Kidney epithelial cell (primary cell): ENCODE data around the gene FCHSD2. TPM values are rescaled to one million over a fixed set of nuclear protein-coding genes. Genes with fewer than 3 reads are reported as not detected.

Experiments
- DNase-seq: peaks from one replicate; pipeline ENCODE4 v3.0.0-alpha.2; 2010; ENCODE audit warnings: low read depth
- H3K27me3 ChIP-seq: 2 replicates; pipeline ENCODE4 v1.6.0; 2011; ENCODE audit warnings: low read length; ENCODE audit not compliant: control insufficient read depth, insufficient read depth
- H3K36me3 ChIP-seq: 2 replicates; pipeline ENCODE4 v1.5.1; 2011; ENCODE audit warnings: low read length; ENCODE audit not compliant: control insufficient read depth, insufficient read depth
- H3K4me3 ChIP-seq: 2 replicates; pipeline ENCODE4 v1.5.1; 2011; ENCODE audit warnings: low read depth, mild to moderate bottlenecking, control low read depth, low read length
- CTCF ChIP-seq: IDR thresholded peaks from 2 replicates; pipeline ENCODE4 v1.5.1; 2011; ENCODE audit warnings: mild to moderate bottlenecking, moderate library complexity, low read length, control low read depth, inconsistent platforms; ENCODE audit not compliant: insufficient read depth, poor library complexity, severe bottlenecking
- total RNA-seq: library from RNA; depleted of rRNA; stranded (reverse); fragments of >200 nt; gene quantifications from 2 replicates; pipeline ENCODE4 v1.2.3, GENCODE V29; 2015

The FCHSD2 gene
- total RNA-seq, 1 donor from 2014 or later: 13.2 TPM

- Histone ChIP-seq H3K4me3 (no peak overlapping the region), H3K27me3 (no peaks in the 10 kb centered on the region), H3K36me3 (no peaks in the 10 kb centered on the region)
- DNase-seq: no peak
- no peak for TF ChIP-seq CTCF
Measured at GRCh38 chr11:73106347-73106746, 35.8 kb downstream of the FCHSD2 start.

- no peak for TF ChIP-seq CTCF
- Histone ChIP-seq H3K36me3 (no peaks in the 10 kb centered on the region), H3K4me3 (no peak overlapping the region), H3K27me3 (no peaks in the 10 kb centered on the region)
- no peak for DNase-seq
Measured at GRCh38 chr11:73100578-73100977, 41.5 kb downstream of the FCHSD2 start.

DNA sequence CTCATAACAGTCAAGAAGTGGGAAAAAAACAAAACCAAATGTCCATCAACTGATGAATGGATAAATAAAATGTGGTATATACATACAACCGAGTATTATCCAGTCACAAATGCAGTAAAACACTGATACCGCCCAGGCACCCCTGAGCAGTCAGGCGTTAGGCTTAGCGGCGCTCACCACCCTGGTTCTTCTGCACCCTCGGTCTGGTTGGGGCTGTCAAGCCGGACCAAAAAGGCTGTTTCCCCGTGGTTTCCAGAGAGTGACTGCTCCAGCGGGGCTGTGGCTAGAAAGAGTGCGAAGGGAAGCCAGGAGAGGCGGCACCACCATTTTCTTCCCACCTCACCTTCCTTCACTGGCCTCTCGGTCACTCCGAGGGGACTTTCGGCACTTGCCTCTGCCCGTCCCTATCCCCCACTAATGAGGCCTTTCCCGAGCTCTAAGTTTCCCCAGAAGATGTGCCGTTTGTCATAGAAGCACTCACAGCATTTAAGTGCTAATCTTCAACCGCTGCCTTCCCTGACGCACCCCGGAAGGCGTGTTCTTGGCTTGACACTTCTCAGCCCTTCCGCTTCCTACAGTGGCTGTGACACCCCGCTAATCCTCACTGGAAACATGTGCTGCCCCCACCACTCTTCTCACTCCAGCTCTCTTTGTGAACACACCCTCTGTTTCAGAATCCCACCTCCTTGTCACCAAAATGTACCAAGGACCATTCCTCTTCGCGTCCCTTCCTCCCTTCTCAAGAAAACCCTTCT is 42.4 kb downstream of the FCHSD2 start:
- no peaks in the 10 kb centered on the region for H3K36me3 ChIP-seq
- no peak for DNase-seq
- no peak for TF ChIP-seq CTCF
- no peak overlapping the region for H3K4me3 ChIP-seq
- H3K27me3 ChIP-seq: no peaks in the 10 kb centered on the region

DNA sequence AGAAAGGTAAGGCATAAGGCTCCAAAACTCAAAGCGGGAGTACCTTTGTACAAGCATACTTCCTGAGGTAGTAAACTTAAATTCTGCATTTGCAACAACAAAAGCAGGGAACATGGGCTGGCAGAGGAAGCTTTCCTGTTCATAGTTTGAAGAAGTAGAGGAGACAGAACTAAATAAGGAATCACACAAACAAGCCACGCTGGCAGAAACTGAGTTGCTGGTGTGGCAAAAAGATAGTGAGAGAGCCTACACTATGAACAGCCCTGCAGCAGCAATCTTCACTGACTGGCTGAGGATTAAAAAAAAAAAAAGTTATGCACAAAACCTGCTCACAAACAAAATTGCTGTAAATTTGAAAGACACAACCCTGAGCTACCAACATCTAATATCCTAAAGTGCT is 46.5 kb downstream of the FCHSD2 start:
- Histone ChIP-seq H3K27me3 (no peaks in the 10 kb centered on the region), H3K36me3 (no peaks in the 10 kb centered on the region), H3K4me3 (no peak overlapping the region)
- TF ChIP-seq CTCF: no peak
- DNase-seq: no peak

GRCh38 chr11:73091521-73092305 is 50.4 kb downstream of the FCHSD2 start:
- no peaks in the 10 kb centered on the region for H3K27me3 ChIP-seq
- TF ChIP-seq CTCF: no peak
- H3K4me3 ChIP-seq: no peak overlapping the region
- DNase-seq: no peak
- no peaks in the 10 kb centered on the region for H3K36me3 ChIP-seq
